Neural cell (in vitro differentiated cells): ENCODE data around the gene TMSB4X.

ENCODE experiments used
- EP300 ChIP-seq: fragments of 450-650 bp; conservative IDR thresholded peaks from 2 replicates; pipeline ENCODE4 v1.6.1; 2014; ENCODE audit warnings: antibody characterized with exemption, mild to moderate bottlenecking, moderate library complexity; ENCODE audit not compliant: poor library complexity, severe bottlenecking
- POLR2AphosphoS5 ChIP-seq: IDR thresholded peaks from 2 replicates; pipeline ENCODE4 v1.6.1; 2012
- RAD21 ChIP-seq: fragments of 450-650 bp; conservative IDR thresholded peaks from 2 replicates; pipeline ENCODE4 v1.6.1; 2014; ENCODE audit warnings: antibody characterized with exemption, mild to moderate bottlenecking, moderate library complexity
- TF ChIP-seq, protein P1 (sequence below): fragments of 450-650 bp; IDR thresholded peaks from 2 replicates; pipeline ENCODE4 v1.5.1; 2014; ENCODE audit warnings: antibody characterized with exemption, mild to moderate bottlenecking, moderate library complexity; ENCODE audit not compliant: poor library complexity, severe bottlenecking
- TF ChIP-seq, protein P2 (sequence below): IDR thresholded peaks from 2 replicates; pipeline ENCODE4 v1.6.1; 2012; ENCODE audit warnings: borderline replicate concordance

DNA sequence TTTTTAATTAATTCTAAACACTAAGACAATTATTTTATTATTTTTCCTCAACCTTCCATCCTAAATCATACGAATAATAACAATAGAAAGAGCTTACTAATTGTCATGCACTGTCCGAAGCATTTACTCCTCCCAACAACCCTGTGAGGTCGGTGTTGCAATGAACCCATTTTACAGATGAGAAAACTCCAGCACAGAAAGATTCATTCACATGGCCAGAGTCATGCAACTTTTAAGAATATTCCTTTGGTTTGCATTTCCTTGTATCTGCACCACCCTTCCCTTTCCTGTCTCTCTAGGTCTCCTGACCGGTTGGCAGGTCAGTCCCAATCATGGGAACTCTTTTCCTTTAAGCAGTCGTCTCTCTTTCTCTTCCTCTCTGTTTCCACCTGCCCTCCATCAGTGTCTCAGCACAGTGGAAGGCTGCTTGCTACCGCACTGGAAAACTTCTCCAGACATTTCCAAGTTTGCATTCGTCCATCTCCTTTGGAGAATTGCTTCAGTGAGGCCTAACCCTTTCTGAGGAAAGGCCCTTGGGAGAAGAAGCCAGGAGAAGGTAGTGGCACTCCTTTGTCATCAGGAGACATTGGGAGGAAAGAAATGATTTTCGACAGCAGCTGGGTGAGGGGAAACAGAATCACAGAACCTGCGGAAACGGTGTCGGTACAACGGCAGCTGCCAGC is 1.9 kb upstream of the TMSB4X start:
- TF ChIP-seq, protein P1, sequence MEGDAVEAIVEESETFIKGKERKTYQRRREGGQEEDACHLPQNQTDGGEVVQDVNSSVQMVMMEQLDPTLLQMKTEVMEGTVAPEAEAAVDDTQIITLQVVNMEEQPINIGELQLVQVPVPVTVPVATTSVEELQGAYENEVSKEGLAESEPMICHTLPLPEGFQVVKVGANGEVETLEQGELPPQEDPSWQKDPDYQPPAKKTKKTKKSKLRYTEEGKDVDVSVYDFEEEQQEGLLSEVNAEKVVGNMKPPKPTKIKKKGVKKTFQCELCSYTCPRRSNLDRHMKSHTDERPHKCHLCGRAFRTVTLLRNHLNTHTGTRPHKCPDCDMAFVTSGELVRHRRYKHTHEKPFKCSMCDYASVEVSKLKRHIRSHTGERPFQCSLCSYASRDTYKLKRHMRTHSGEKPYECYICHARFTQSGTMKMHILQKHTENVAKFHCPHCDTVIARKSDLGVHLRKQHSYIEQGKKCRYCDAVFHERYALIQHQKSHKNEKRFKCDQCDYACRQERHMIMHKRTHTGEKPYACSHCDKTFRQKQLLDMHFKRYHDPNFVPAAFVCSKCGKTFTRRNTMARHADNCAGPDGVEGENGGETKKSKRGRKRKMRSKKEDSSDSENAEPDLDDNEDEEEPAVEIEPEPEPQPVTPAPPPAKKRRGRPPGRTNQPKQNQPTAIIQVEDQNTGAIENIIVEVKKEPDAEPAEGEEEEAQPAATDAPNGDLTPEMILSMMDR: no peak
- TF ChIP-seq POLR2AphosphoS5 (no peak), EP300 (no peak), RAD21 (no peak)
- TF ChIP-seq, protein P2, sequence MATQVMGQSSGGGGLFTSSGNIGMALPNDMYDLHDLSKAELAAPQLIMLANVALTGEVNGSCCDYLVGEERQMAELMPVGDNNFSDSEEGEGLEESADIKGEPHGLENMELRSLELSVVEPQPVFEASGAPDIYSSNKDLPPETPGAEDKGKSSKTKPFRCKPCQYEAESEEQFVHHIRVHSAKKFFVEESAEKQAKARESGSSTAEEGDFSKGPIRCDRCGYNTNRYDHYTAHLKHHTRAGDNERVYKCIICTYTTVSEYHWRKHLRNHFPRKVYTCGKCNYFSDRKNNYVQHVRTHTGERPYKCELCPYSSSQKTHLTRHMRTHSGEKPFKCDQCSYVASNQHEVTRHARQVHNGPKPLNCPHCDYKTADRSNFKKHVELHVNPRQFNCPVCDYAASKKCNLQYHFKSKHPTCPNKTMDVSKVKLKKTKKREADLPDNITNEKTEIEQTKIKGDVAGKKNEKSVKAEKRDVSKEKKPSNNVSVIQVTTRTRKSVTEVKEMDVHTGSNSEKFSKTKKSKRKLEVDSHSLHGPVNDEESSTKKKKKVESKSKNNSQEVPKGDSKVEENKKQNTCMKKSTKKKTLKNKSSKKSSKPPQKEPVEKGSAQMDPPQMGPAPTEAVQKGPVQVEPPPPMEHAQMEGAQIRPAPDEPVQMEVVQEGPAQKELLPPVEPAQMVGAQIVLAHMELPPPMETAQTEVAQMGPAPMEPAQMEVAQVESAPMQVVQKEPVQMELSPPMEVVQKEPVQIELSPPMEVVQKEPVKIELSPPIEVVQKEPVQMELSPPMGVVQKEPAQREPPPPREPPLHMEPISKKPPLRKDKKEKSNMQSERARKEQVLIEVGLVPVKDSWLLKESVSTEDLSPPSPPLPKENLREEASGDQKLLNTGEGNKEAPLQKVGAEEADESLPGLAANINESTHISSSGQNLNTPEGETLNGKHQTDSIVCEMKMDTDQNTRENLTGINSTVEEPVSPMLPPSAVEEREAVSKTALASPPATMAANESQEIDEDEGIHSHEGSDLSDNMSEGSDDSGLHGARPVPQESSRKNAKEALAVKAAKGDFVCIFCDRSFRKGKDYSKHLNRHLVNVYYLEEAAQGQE: no peak
